Stimulated activated naive CD8-positive, alpha-beta T cell treated with anti-CD3 and anti-CD28 coated beads, Interleukin-15, Interleukin-2, amounts not matched to agents 100 ng/mL and 50 ng/mL, for 24 hours (primary cell): ENCODE data around the gene NLRC5.
"Not testable (repeated sequence)": the region's sequence is repeated elsewhere in the genome, so short reads cannot be mapped to it uniquely, and the experiment has no call there.

Experiments
- H3K27ac Mint-ChIP-seq: one replicate; pipeline ENCODE4 v1.8.0; 2021; ENCODE audit warnings: mild to moderate bottlenecking, mixed read lengths
- H3K27me3 Mint-ChIP-seq: one replicate; pipeline ENCODE4 v1.8.0; 2021; ENCODE audit warnings: mixed read lengths
- H3K36me3 Mint-ChIP-seq: one replicate; pipeline ENCODE4 v1.8.0; 2021; ENCODE audit warnings: low read depth, mixed read lengths
- H3K4me1 Mint-ChIP-seq: one replicate; pipeline ENCODE4 v1.8.0; 2021; ENCODE audit warnings: low read depth, mixed read lengths
- H3K4me3 Mint-ChIP-seq: one replicate; pipeline ENCODE4 v1.8.0; 2021; ENCODE audit warnings: mild to moderate bottlenecking, mixed read lengths
- H3K9me3 Mint-ChIP-seq: one replicate; pipeline ENCODE4 v1.8.0; 2021; ENCODE audit warnings: mixed read lengths

NLRC5 gene

DNA sequence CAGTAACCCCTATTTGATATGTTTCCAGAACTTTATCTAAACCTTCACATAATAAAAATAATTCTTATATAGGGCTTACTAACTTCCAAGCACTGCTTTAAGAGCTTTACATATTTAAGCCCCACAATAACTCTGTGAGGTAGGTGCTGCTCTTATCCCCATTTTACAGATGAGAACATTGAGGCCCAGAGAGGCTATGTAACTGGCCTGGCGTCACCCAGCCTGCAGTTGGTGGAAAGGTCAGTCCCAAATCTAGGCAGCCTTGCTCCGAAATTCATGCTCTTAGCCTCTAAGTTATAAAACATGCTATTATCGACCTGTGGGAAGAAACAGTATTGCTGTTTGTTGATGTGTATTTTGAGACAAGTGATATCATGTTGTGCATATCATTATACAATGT, 9.0 kb downstream of the NLRC5 start:
- Mint-ChIP-seq H3K9me3 (peaks cover 4% of the 10 kb centered on the region), H3K4me1 (peaks cover 95% of the 10 kb centered on the region), H3K27ac (peak overlapping the region; percentile 99), H3K4me3 (no peak overlapping the region), H3K36me3 (peaks cover 54% of the 10 kb centered on the region), H3K27me3 (no peaks in the 10 kb centered on the region)

- H3K27me3 Mint-ChIP-seq = no peaks in the 10 kb centered on the region
- peak overlapping the region; percentile 99 for H3K27ac Mint-ChIP-seq
- H3K4me3 Mint-ChIP-seq = peak overlapping the region; percentile 64
- peaks cover 95% of the 10 kb centered on the region for H3K4me1 Mint-ChIP-seq
- H3K36me3 Mint-ChIP-seq = peaks cover 54% of the 10 kb centered on the region
- peaks cover 4% of the 10 kb centered on the region for H3K9me3 Mint-ChIP-seq
These were observed 9.5 kb downstream of the NLRC5 start for GRCh38 chr16:56998861-56999260.

DNA sequence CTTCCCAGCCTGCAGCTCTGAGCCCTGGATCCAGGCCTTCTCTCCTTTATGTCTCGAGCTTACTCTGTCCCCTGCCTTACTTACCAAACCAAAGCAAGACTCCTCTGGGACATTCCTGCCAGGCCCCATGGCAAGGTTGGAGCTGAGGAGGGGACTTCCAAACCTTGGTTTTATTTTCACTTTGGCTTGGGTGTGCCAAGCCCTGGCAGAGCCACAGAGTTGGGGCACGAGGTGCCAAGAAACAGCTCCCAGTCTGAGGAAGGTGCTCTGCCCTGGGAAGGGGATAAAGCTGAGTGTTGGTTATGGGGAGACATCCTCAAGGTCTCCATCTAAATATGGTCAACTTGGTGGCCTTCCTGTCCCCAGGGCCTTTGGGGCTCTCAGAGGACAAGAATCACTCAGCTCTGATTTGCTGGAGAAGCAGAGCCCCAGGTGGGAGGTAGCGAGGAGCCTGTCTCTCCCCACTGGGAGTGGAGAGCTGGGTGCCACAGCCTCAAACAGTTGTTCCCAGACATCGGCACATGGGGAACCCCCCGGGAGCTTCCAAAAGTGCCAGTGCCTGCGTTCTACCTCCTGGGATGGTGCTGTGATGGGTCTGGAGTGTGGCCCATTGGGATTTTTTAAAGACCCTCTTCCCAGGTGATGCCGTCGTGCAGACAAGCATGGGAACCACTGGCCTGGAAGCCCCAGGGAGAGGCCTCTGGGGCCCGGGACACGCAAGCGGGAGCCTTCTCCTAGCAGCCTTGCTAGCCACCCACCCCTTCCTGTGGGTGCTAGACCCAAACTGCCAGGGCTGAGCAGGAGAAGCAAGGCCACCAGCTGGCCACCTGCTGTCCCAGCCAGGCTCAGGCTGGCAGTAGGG, 10.3 kb downstream of the NLRC5 start:
- Mint-ChIP-seq H3K4me3 (peak overlapping the region; percentile 73), H3K36me3 (peaks cover 56% of the 10 kb centered on the region), H3K4me1 (peaks cover 95% of the 10 kb centered on the region), H3K9me3 (peaks cover 4% of the 10 kb centered on the region), H3K27ac (peak overlapping the region; percentile 99), H3K27me3 (no peaks in the 10 kb centered on the region)

GRCh38 chr16:57000271-57001025, 11.1 kb downstream of the NLRC5 start:
- H3K36me3 Mint-ChIP-seq = peaks cover 61% of the 10 kb centered on the region
- peak overlapping the region; percentile 99 for H3K27ac Mint-ChIP-seq
- peak overlapping the region; percentile 73 for H3K4me3 Mint-ChIP-seq
- peaks cover 4% of the 10 kb centered on the region for H3K9me3 Mint-ChIP-seq
- no peaks in the 10 kb centered on the region for H3K27me3 Mint-ChIP-seq
- H3K4me1 Mint-ChIP-seq = peaks cover 96% of the 10 kb centered on the region

DNA sequence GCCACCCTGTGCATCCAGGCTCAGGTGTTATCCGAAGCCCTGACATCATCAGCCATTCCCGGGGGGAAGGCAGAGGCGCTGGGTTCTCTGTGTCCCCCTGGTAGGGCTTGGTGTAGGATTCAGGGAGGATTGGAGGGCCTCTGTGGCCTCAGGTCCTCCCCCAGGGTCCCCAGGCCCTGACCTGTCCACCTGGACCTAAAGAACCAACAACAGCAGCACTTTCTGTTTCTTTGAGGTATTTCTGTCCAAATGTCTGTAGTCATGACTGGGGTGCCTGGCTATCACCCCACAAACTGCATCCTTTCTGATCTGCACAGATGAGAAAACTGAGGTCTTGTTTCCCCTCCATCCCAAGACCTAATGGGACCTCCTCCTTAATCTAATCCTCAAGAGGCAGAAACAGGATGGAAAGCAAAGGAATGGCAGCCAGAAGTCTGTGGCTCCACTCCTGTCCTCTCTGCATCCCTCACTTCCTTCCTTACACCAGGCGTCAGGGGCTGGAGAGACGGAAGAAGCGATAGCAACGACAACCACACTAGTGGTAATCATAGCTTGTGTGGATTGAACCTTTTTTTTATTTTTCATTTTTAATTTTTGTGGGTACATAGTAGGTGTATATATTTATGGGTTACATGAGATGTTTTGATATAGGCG, 11.8 kb downstream of the NLRC5 start:
- Mint-ChIP-seq H3K9me3 (peaks cover 4% of the 10 kb centered on the region), H3K4me3 (peak overlapping the region; percentile 0), H3K27me3 (no peaks in the 10 kb centered on the region), H3K27ac (peak overlapping the region; percentile 99), H3K36me3 (peaks cover 60% of the 10 kb centered on the region), H3K4me1 (peaks cover 95% of the 10 kb centered on the region)

- Mint-ChIP-seq H3K27ac (peak overlapping the region; percentile 69), H3K27me3 (no peaks in the 10 kb centered on the region), H3K36me3 (peaks cover 54% of the 10 kb centered on the region), H3K4me3 (peak overlapping the region; percentile 47), H3K9me3 (peaks cover 4% of the 10 kb centered on the region), H3K4me1 (peaks cover 92% of the 10 kb centered on the region)
These were observed 14.4 kb downstream of the NLRC5 start for GRCh38 chr16:57003439-57004386.

DNA sequence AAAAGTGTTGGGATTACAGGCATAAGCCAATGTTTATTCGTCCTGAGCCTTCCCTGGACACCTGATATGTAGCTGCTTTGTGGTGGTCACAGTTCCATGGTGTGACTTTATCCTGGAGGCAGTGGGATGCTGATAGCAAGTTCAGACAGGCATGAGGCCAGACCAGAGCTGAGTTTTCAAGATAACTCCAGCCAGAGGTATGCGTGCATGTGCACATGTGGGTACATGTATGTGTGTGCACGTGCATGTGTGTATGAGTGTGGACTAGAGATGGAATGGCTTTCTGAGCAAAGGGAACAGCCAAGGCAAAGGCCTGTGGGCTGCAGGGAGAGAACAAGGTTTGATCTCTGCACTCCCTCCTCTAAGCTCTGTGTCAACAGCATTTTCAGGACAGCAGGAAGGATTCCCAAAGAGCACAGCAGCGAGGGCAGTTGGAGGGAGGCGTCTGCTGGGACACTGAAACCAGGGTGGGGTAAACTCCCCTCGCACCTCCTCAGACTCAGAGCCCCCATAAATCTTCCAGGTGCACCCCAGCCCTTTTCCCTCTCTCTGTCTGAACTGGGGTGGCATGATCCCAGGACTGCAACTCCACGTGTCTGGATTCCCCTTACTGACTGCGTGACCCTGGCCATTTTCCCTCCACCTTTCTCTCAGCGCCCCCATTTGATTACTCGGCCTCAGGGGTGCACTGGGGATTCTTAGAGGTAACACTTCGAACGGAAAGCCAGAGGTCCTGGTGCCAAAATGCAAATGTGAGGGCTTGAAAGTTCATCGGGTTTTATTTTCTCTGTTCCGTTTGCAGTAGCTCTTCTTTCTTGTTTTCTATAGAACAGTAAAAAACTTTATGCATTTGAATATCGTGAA, 15.3 kb downstream of the NLRC5 start:
- H3K36me3 Mint-ChIP-seq = peaks cover 52% of the 10 kb centered on the region
- peak overlapping the region; percentile 69 for H3K27ac Mint-ChIP-seq
- H3K4me3 Mint-ChIP-seq = peak overlapping the region; percentile 47
- H3K4me1 Mint-ChIP-seq = peaks cover 92% of the 10 kb centered on the region
- H3K27me3 Mint-ChIP-seq = no peaks in the 10 kb centered on the region
- peaks cover 4% of the 10 kb centered on the region for H3K9me3 Mint-ChIP-seq

DNA sequence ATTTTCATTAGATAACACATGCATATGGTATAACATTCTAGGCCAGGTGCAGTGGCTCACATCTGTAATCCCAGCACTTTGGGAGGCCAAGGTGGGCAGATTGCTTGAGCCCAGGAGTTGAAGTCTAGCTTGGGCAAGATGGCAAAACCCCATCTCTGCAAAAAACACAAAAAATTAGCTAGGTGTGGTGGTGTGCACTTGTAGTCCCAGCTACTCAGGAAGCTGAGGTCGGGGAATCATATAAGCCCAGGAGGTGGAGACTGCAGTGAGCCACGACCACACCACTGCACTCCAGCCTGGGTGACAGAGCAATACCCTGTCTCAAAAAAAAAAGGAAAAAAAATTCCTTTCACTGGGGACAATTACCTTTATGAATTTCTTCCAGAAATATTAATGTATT, 16.2 kb downstream of the NLRC5 start:
- H3K27me3 Mint-ChIP-seq, H3K4me3 Mint-ChIP-seq, H3K27ac Mint-ChIP-seq, H3K9me3 Mint-ChIP-seq: not testable (repeated sequence)
- Mint-ChIP-seq H3K36me3 (peaks cover 59% of the 10 kb centered on the region), H3K4me1 (peaks cover 92% of the 10 kb centered on the region)

GRCh38 chr16:57007050-57007449, 17.7 kb downstream of the NLRC5 start:
- Mint-ChIP-seq H3K36me3 (peaks cover 58% of the 10 kb centered on the region), H3K9me3 (peaks cover under 1% of the 10 kb centered on the region), H3K4me1 (peaks cover 94% of the 10 kb centered on the region), H3K27me3 (no peaks in the 10 kb centered on the region), H3K27ac (peak overlapping the region; percentile 75), H3K4me3 (no peak overlapping the region)

GRCh38 chr16:57007530-57007929, 18.2 kb downstream of the NLRC5 start:
- Mint-ChIP-seq H3K27me3 (no peaks in the 10 kb centered on the region), H3K4me3 (no peak overlapping the region), H3K4me1 (peaks cover 95% of the 10 kb centered on the region), H3K9me3 (no peaks in the 10 kb centered on the region), H3K27ac (peak overlapping the region; percentile 61), H3K36me3 (peaks cover 58% of the 10 kb centered on the region)

GRCh38 chr16:57008440-57008839, 19.1 kb downstream of the NLRC5 start:
- H3K4me3 Mint-ChIP-seq = peak overlapping the region; percentile 10
- no peaks in the 10 kb centered on the region for H3K27me3 Mint-ChIP-seq
- no peaks in the 10 kb centered on the region for H3K9me3 Mint-ChIP-seq
- peaks cover 57% of the 10 kb centered on the region for H3K36me3 Mint-ChIP-seq
- peaks cover 95% of the 10 kb centered on the region for H3K4me1 Mint-ChIP-seq
- peak overlapping the region; percentile 83 for H3K27ac Mint-ChIP-seq

GRCh38 chr16:57009643-57010170, 20.4 kb downstream of the NLRC5 start:
- Mint-ChIP-seq H3K27ac (peak overlapping the region; percentile 83), H3K36me3 (peaks cover 49% of the 10 kb centered on the region), H3K4me1 (peaks cover 95% of the 10 kb centered on the region), H3K9me3 (no peaks in the 10 kb centered on the region), H3K4me3 (peak overlapping the region; percentile 28), H3K27me3 (no peaks in the 10 kb centered on the region)

GRCh38 chr16:57012353-57012752, 23.0 kb downstream of the NLRC5 start:
- H3K9me3 Mint-ChIP-seq = no peaks in the 10 kb centered on the region
- H3K4me1 Mint-ChIP-seq = peaks cover 92% of the 10 kb centered on the region
- H3K36me3 Mint-ChIP-seq = peaks cover 46% of the 10 kb centered on the region

More at GRCh38 chr16:57012353-57012752, 23.0 kb downstream of the NLRC5 start:
- peak overlapping the region; percentile 82 for H3K27ac Mint-ChIP-seq
- H3K27me3 Mint-ChIP-seq = no peaks in the 10 kb centered on the region
- no peak overlapping the region for H3K4me3 Mint-ChIP-seq
